Hematopoietic multipotent progenitor cell treated with erythropoietin and hydrocortisone succinate and interleukin-3 and kit ligand, for 6 days (in vitro differentiated cells): ENCODE results near the gene F2RL3.
A peak's percentile ranks its signal among the peaks of the same experiment; 100 is the strongest.

ENCODE experiments used
- DNase-seq: peaks from one replicate; pipeline ENCODE4 v3.0.0-alpha.2; 2015

Gene F2RL3

GRCh38 chr19:16875584-16876555 lies 12.9 kb upstream of the F2RL3 start:
- no peak for DNase-seq

GRCh38 chr19:16876904-16877361 lies 11.9 kb upstream of the F2RL3 start:
- DNase-seq: peak; percentile 32

- no peak for DNase-seq
Observed at GRCh38 chr19:16877581-16877980, 11.2 kb upstream of the F2RL3 start.

GRCh38 chr19:16878181-16878965 lies 10.4 kb upstream of the F2RL3 start:
- no peak for DNase-seq

GRCh38 chr19:16880884-16881554 lies 7.8 kb upstream of the F2RL3 start:
- DNase-seq: no peak

- DNase-seq: no peak
Observed at GRCh38 chr19:16882146-16882545, 6.7 kb upstream of the F2RL3 start.

GRCh38 chr19:16883522-16883921 lies 5.3 kb upstream of the F2RL3 start:
- DNase-seq: peak; percentile 32

GRCh38 chr19:16885166-16885565 lies 3.6 kb upstream of the F2RL3 start:
- DNase-seq: no peak

- DNase-seq: no peak
Observed at GRCh38 chr19:16886305-16886880, 2.4 kb upstream of the F2RL3 start.

- DNase-seq: peak; percentile 77
Observed at GRCh38 chr19:16887353-16888265, 1.2 kb upstream of the F2RL3 start.

- DNase-seq: peak; percentile 72
Observed at GRCh38 chr19:16889366-16889882, 625 bp downstream of the F2RL3 start.

- DNase-seq: no peak
Observed at GRCh38 chr19:16889883-16890460, 1.2 kb downstream of the F2RL3 start.

GRCh38 chr19:16890461-16891184 lies 1.8 kb downstream of the F2RL3 start:
- DNase-seq: peak; percentile 88

- DNase-seq: no peak
Observed at GRCh38 chr19:16891696-16892382, 3.0 kb downstream of the F2RL3 start.

GRCh38 chr19:16892436-16892835 lies 3.6 kb downstream of the F2RL3 start:
- peak; percentile 16 for DNase-seq

GRCh38 chr19:16892868-16893685 lies 4.3 kb downstream of the F2RL3 start:
- DNase-seq: peak; percentile 57

- DNase-seq: peak; percentile 32
Observed at GRCh38 chr19:16893686-16893989, 4.8 kb downstream of the F2RL3 start.

GRCh38 chr19:16894080-16894479 lies 5.3 kb downstream of the F2RL3 start:
- no peak for DNase-seq
